ENCODE data around the gene DRG2.

GRCh38 chr17:18144261-18144660, 56.5 kb downstream of the DRG2 start:
- TF ChIP-seq CTCF (IDR thresholded peaks at IDR 0.05; ENCODE audit: control extremely low read depth in 1 of 3, insufficient read depth in 1 of 3, low read depth in 1 of 3, low read length in 3 of 3) (no peak), EP300 (IDR thresholded peaks at IDR 0.05; ENCODE audit: borderline replicate concordance in 1 of 2, low read depth in 2 of 2, low read length in 2 of 2) (no peak), POLR2A (IDR thresholded peaks at IDR 0.05; ENCODE audit: control extremely low read depth in 1 of 2, low read depth in 2 of 2, low read length in 2 of 2) (no peak), RAD21 (IDR thresholded peaks at IDR 0.05 in 1 of 2, conservative IDR thresholded peaks at IDR 0.05 in 1 of 2; ENCODE audit: low read depth in 2 of 2, low read length in 2 of 2) (no peak), TEAD4 (IDR thresholded peaks at IDR 0.05; ENCODE audit: low read depth, low read length) (no peak), MAX (IDR thresholded peaks at IDR 0.05) (no peak), TAF1 (IDR thresholded peaks at IDR 0.05; ENCODE audit: low read depth, low read length) (no peak), ATF3 (IDR thresholded peaks at IDR 0.05; ENCODE audit: insufficient read depth, low read depth, low read length) (no peak), SP2 (IDR thresholded peaks at IDR 0.05; ENCODE audit: low read length) (no peak), HDAC6 (IDR thresholded peaks at IDR 0.05; ENCODE audit: low read depth, low read length) (no peak), RFX5 (IDR thresholded peaks at IDR 0.05; ENCODE audit: borderline replicate concordance, low read depth, low read length) (no peak), USF2 (IDR thresholded peaks at IDR 0.05; ENCODE audit: low read length) (no peak)
